GM12878 (cell line): ENCODE measurements around the gene RAB34. TPM values are rescaled to one million over a fixed set of nuclear protein-coding genes. Genes with fewer than 3 reads are reported as not detected.

Source experiments
- BMI1 ChIP-seq: fragments of 450-650 bp; IDR thresholded peaks from 2 replicates; pipeline ENCODE4 v1.6.1; 2016; ENCODE audit warnings: mild to moderate bottlenecking, moderate library complexity, borderline replicate concordance
- BRCA1 ChIP-seq: IDR thresholded peaks from 2 replicates; pipeline ENCODE4 v1.6.1; 2011; ENCODE audit warnings: low read depth, low read length, improper control_type of control experiment
- CHD2 ChIP-seq: IDR thresholded peaks from 2 replicates; pipeline ENCODE4 v1.6.1; 2011; ENCODE audit warnings: low read depth, low read length, improper control_type of control experiment, borderline replicate concordance
- ETV6 ChIP-seq, 2 experiments: fragments of 450-650 bp in 1 of 2; IDR thresholded peaks in 1 of 2; conservative IDR thresholded peaks in 1 of 2; 2 replicates each; pipeline ENCODE4 v1.6.1; 2014; ENCODE audit warnings: antibody characterized with exemption in 1 of 2, borderline replicate concordance in 1 of 2, low read depth in 1 of 2, mild to moderate bottlenecking in 1 of 2, moderate library complexity in 1 of 2
- FOXM1 ChIP-seq: IDR thresholded peaks from 2 replicates; pipeline ENCODE4 v1.6.1; 2012; ENCODE audit warnings: low read depth, mild to moderate bottlenecking, inconsistent platforms, low read length, moderate library complexity
- HDGF ChIP-seq: fragments of 450-650 bp; IDR thresholded peaks from 2 replicates; pipeline ENCODE4 v1.6.1; 2016; ENCODE audit warnings: antibody characterized with exemption
- HSF1 ChIP-seq: fragments of 150-350 bp; IDR thresholded peaks from 2 replicates; pipeline ENCODE4 v1.6.1; 2014; ENCODE audit warnings: mild to moderate bottlenecking, low read depth, low read length
- KAT2A ChIP-seq: conservative IDR thresholded peaks from 2 replicates; pipeline ENCODE4 v1.6.1; 2011; ENCODE audit warnings: low read depth, low read length; ENCODE audit not compliant: control insufficient read depth
- KLF5 ChIP-seq: fragments of 450-650 bp; IDR thresholded peaks from 2 replicates; pipeline ENCODE4 v1.6.1; 2014; ENCODE audit warnings: mild to moderate bottlenecking; ENCODE audit not compliant: partially characterized antibody
- LARP7 ChIP-seq: fragments of 450-650 bp; IDR thresholded peaks from 2 replicates; pipeline ENCODE4 v1.6.1; 2017; ENCODE audit warnings: mild to moderate bottlenecking
- MYB ChIP-seq: fragments of 150-350 bp; IDR thresholded peaks from 2 replicates; pipeline ENCODE4 v1.6.1; 2014; ENCODE audit warnings: mild to moderate bottlenecking, low read depth, low read length, borderline replicate concordance
- NFIC ChIP-seq: IDR thresholded peaks from 2 replicates; pipeline ENCODE4 v1.6.1; 2012; ENCODE audit warnings: low read depth, mild to moderate bottlenecking, inconsistent platforms, low read length, moderate library complexity
- NR2C1 ChIP-seq: fragments of 450-650 bp; IDR thresholded peaks from 2 replicates; pipeline ENCODE4 v1.6.1; 2017; ENCODE audit warnings: antibody characterized with exemption, mild to moderate bottlenecking, moderate library complexity
- PAX8 ChIP-seq: fragments of 450-650 bp; IDR thresholded peaks from 2 replicates; pipeline ENCODE4 v1.6.1; 2017; ENCODE audit warnings: mild to moderate bottlenecking, moderate library complexity
- POLR2AphosphoS2 ChIP-seq: IDR thresholded peaks from 2 replicates; pipeline ENCODE4 v1.6.1; 2011; ENCODE audit warnings: low read depth, mild to moderate bottlenecking, low read length, improper control_type of control experiment, moderate library complexity
- SIN3A ChIP-seq: IDR thresholded peaks from 2 replicates; pipeline ENCODE4 v1.6.1; 2012; ENCODE audit warnings: low read depth, low read length, improper control_type of control experiment
- SMAD5 ChIP-seq: IDR thresholded peaks from 2 replicates; pipeline ENCODE4 v1.6.1; 2016; ENCODE audit warnings: antibody characterized with exemption, low read depth
- SREBF2 ChIP-seq: IDR thresholded peaks from 2 replicates; pipeline ENCODE4 v1.6.1; 2012; ENCODE audit warnings: mild to moderate bottlenecking, low read length
- STAT3 ChIP-seq: IDR thresholded peaks from 2 replicates; pipeline ENCODE4 v1.6.1; 2011; ENCODE audit warnings: low read depth, low read length, improper control_type of control experiment
- ZBTB40 ChIP-seq: fragments of 450-650 bp; IDR thresholded peaks from 2 replicates; pipeline ENCODE4 v1.6.1; 2016; ENCODE audit warnings: mild to moderate bottlenecking, moderate library complexity, borderline replicate concordance
- ZNF207 ChIP-seq: fragments of 450-650 bp; IDR thresholded peaks from 2 replicates; pipeline ENCODE4 v1.6.1; 2014; ENCODE audit warnings: antibody characterized with exemption, mild to moderate bottlenecking, borderline replicate concordance
- polyA plus RNA-seq, 11 experiments: library from polyadenylated mRNA; depleted of rRNA in 4 of 11; unstranded in 6 of 11; stranded (reverse) in 5 of 11; fragments of >200 nt; fragmentation: Nextera tagmentation in 4 of 11; fragmentation: Illumina TruSeq in 1 of 11; extraction: Ambion mirVana in 4 of 11; extraction: Trizol in 1 of 11; gene quantifications; 1 replicate in 1 of 11; 2 replicates in 10 of 11; pipeline versions ENCODE4 v1.2.1 to v1.2.3, GENCODE V29; 2011 to 2016; ENCODE audit warnings: inconsistent platforms in 2 of 11, missing spikeins in 2 of 11, low read depth in 1 of 11
- total RNA-seq, 4 experiments: library from RNA; depleted of rRNA in 3 of 4; stranded (reverse); fragments of >200 nt in 3 of 4; fragmentation: Illumina TruSeq in 1 of 4; extraction: Trizol in 1 of 4; gene quantifications; 2 replicates each; pipeline versions ENCODE4 v1.2.1 to v1.2.3, GENCODE V29; 2013 to 2021
- TF ChIP-seq, protein P1 (sequence below): fragments of 450-650 bp; IDR thresholded peaks from 2 replicates; pipeline ENCODE4 v1.6.1; 2016; ENCODE audit warnings: mild to moderate bottlenecking
- TF ChIP-seq, protein P2 (sequence below): IDR thresholded peaks from 2 replicates; pipeline ENCODE4 v1.6.1; 2011; ENCODE audit warnings: borderline replicate concordance, low read depth, mild to moderate bottlenecking, moderate library complexity, mixed read lengths, low read length; ENCODE audit not compliant: insufficient read depth; ENCODE audit errors: extremely low read length

Gene RAB34
- total and polyA plus RNA-seq, 10 of the 15 experiments (the other 5 are each of a cell fraction or from before 2014, with no cell fraction given), result 0.37 to 46.4 (median 32.8) TPM

DNA sequence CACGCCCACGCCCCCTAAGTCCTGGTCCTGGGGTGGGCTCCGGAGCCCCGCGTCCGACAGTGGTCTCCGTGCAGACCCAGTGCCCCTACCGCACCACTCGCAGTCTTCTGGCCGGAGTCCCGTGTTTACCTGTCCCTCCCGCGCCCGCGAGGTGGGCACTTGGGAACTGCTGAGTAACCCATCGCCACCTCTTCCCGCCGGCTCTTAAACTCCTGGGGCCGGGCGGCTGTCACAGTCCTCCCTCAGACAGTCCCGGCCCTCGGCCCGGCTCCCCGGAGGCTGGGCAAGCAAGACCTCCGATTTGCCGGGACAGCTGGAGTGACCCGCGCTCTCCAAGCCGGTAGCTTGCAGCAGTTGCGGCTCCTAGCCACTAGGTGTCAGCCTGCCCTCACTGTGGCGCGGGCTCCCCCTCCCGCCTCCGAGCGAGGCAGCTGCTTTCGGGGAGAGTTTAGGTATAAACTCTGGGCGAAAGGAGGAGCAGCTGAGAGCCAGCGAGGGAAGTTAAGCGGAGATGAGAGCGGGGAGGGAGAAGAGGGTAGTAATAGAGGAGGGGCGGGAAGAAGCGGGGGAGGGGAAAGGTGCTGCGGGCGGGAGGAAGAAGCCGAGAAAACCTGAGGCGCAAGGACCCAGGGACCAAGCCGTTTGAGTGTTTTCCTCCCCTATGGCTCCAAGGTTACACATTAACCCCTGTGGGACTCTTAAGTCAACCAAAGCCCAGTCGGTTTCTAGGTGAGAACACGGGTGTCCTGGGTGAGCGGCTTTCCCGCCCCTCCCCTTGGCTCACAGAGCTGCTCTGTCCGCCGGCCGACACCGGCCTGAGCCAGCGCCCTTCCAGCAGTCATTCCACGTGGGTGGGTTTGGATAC, 9.2 kb upstream of the RAB34 start (continued):
- TF ChIP-seq, protein P1, sequence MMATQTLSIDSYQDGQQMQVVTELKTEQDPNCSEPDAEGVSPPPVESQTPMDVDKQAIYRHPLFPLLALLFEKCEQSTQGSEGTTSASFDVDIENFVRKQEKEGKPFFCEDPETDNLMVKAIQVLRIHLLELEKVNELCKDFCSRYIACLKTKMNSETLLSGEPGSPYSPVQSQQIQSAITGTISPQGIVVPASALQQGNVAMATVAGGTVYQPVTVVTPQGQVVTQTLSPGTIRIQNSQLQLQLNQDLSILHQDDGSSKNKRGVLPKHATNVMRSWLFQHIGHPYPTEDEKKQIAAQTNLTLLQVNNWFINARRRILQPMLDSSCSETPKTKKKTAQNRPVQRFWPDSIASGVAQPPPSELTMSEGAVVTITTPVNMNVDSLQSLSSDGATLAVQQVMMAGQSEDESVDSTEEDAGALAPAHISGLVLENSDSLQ, result no peak
- TF ChIP-seq NFIC, result no peak
- TF ChIP-seq KAT2A, result no peak
- TF ChIP-seq STAT3, result 0 out of 2 replicates have a peak, but pooled peaks have one; percentile 57
- no peak for TF ChIP-seq MYB
- TF ChIP-seq SMAD5, result no peak
- no peak for TF ChIP-seq ZNF207
- TF ChIP-seq SREBF2, result no peak
- TF ChIP-seq SIN3A, result peak; percentile 86
- TF ChIP-seq FOXM1, result no peak
- no peak for TF ChIP-seq KLF5
- TF ChIP-seq CHD2, result peak; percentile 80; the same call in 1 of the 2 replicates
- no peak for TF ChIP-seq ETV6 (conservative IDR thresholded peaks at IDR 0.05 in 1 of 2, IDR thresholded peaks at IDR 0.05 in 1 of 2; ENCODE audit: borderline replicate concordance in 1 of 2, low read depth in 1 of 2)
- TF ChIP-seq, protein P2, sequence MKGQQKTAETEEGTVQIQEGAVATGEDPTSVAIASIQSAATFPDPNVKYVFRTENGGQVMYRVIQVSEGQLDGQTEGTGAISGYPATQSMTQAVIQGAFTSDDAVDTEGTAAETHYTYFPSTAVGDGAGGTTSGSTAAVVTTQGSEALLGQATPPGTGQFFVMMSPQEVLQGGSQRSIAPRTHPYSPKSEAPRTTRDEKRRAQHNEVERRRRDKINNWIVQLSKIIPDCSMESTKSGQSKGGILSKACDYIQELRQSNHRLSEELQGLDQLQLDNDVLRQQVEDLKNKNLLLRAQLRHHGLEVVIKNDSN, result no peak
- TF ChIP-seq ZBTB40, result no peak; the same call in 1 of the 2 replicates
- peak; percentile 51 for TF ChIP-seq HDGF
- peak; percentile 76 for TF ChIP-seq LARP7
- TF ChIP-seq BMI1, result no peak
- TF ChIP-seq BRCA1, result no peak
- TF ChIP-seq POLR2AphosphoS2, result peak; percentile 68; the same call in 1 of the 2 replicates
- TF ChIP-seq NR2C1, result no peak
- no peak; the same call in 1 of the 2 replicates for TF ChIP-seq HSF1
- no peak for TF ChIP-seq PAX8
